ENCODE measurements around the gene TRPM4. TPM values are rescaled to one million over a fixed set of nuclear protein-coding genes. Genes with fewer than 3 reads are reported as not detected.

TRPM4 gene
- total and polyA plus RNA-seq, 2 of the 8 experiments (the other 6 are each of a cell fraction or from before 2014, with no cell fraction given) = 11.3 to 13.3 TPM

DNA sequence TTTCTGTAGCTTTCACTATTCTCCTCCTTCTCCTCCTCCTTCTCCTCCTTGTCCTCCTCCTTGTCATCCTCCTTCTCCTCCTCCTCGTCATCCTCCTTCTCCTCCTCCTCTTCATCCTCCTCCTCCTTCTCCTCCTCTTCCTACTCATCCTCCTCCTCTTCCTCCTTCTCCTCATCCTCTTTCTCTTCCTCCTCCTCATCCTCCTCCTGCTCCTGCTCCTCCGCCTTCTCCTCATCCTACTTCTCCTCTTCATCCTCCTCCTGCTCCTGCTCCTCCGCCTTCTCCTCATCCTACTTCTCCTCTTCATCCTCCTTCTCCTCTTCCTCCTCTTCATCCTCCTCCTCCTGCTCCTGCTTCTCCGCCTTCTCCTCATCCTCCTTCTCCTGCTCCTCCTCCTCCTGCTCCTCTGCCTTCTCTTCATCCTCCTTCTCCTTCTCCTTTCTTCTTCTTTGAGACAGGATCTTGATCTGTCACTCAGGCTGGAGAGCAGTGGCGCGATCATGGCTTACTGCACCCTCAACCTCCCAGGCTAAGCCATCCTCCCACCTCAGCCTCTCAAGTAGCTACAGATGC, 36.3 kb downstream of the TRPM4 start (continued):
- TF ChIP-seq, protein P1, sequence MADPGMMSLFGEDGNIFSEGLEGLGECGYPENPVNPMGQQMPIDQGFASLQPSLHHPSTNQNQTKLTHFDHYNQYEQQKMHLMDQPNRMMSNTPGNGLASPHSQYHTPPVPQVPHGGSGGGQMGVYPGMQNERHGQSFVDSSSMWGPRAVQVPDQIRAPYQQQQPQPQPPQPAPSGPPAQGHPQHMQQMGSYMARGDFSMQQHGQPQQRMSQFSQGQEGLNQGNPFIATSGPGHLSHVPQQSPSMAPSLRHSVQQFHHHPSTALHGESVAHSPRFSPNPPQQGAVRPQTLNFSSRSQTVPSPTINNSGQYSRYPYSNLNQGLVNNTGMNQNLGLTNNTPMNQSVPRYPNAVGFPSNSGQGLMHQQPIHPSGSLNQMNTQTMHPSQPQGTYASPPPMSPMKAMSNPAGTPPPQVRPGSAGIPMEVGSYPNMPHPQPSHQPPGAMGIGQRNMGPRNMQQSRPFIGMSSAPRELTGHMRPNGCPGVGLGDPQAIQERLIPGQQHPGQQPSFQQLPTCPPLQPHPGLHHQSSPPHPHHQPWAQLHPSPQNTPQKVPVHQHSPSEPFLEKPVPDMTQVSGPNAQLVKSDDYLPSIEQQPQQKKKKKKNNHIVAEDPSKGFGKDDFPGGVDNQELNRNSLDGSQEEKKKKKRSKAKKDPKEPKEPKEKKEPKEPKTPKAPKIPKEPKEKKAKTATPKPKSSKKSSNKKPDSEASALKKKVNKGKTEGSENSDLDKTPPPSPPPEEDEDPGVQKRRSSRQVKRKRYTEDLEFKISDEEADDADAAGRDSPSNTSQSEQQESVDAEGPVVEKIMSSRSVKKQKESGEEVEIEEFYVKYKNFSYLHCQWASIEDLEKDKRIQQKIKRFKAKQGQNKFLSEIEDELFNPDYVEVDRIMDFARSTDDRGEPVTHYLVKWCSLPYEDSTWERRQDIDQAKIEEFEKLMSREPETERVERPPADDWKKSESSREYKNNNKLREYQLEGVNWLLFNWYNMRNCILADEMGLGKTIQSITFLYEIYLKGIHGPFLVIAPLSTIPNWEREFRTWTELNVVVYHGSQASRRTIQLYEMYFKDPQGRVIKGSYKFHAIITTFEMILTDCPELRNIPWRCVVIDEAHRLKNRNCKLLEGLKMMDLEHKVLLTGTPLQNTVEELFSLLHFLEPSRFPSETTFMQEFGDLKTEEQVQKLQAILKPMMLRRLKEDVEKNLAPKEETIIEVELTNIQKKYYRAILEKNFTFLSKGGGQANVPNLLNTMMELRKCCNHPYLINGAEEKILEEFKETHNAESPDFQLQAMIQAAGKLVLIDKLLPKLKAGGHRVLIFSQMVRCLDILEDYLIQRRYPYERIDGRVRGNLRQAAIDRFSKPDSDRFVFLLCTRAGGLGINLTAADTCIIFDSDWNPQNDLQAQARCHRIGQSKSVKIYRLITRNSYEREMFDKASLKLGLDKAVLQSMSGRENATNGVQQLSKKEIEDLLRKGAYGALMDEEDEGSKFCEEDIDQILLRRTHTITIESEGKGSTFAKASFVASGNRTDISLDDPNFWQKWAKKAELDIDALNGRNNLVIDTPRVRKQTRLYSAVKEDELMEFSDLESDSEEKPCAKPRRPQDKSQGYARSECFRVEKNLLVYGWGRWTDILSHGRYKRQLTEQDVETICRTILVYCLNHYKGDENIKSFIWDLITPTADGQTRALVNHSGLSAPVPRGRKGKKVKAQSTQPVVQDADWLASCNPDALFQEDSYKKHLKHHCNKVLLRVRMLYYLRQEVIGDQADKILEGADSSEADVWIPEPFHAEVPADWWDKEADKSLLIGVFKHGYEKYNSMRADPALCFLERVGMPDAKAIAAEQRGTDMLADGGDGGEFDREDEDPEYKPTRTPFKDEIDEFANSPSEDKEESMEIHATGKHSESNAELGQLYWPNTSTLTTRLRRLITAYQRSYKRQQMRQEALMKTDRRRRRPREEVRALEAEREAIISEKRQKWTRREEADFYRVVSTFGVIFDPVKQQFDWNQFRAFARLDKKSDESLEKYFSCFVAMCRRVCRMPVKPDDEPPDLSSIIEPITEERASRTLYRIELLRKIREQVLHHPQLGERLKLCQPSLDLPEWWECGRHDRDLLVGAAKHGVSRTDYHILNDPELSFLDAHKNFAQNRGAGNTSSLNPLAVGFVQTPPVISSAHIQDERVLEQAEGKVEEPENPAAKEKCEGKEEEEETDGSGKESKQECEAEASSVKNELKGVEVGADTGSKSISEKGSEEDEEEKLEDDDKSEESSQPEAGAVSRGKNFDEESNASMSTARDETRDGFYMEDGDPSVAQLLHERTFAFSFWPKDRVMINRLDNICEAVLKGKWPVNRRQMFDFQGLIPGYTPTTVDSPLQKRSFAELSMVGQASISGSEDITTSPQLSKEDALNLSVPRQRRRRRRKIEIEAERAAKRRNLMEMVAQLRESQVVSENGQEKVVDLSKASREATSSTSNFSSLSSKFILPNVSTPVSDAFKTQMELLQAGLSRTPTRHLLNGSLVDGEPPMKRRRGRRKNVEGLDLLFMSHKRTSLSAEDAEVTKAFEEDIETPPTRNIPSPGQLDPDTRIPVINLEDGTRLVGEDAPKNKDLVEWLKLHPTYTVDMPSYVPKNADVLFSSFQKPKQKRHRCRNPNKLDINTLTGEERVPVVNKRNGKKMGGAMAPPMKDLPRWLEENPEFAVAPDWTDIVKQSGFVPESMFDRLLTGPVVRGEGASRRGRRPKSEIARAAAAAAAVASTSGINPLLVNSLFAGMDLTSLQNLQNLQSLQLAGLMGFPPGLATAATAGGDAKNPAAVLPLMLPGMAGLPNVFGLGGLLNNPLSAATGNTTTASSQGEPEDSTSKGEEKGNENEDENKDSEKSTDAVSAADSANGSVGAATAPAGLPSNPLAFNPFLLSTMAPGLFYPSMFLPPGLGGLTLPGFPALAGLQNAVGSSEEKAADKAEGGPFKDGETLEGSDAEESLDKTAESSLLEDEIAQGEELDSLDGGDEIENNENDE (IDR thresholded peaks at IDR 0.05; ENCODE audit: insufficient replicate concordance, low read length) = no peak
- TF ChIP-seq RNF2 (IDR thresholded peaks at IDR 0.05; ENCODE audit: borderline replicate concordance, low read depth, low read length, missing control alignments, poor library complexity, severe bottlenecking) (no peak), PHF8 (conservative IDR thresholded peaks at IDR 0.05; ENCODE audit: low read depth, low read length) (no peak), MAFK (IDR thresholded peaks at IDR 0.05; ENCODE audit: low read depth, low read length) (no peak), SAP30 (IDR thresholded peaks at IDR 0.05; ENCODE audit: insufficient read depth, insufficient replicate concordance, low read length) (no peak), CBX5 (IDR thresholded peaks at IDR 0.05; ENCODE audit: low read depth, low read length) (no peak), CHD1 (IDR thresholded peaks at IDR 0.05; ENCODE audit: low read depth, low read length) (no peak), RXRA (IDR thresholded peaks at IDR 0.05; ENCODE audit: insufficient read depth, low read depth, low read length) (no peak), HDAC6 (IDR thresholded peaks at IDR 0.05; ENCODE audit: low read depth, low read length) (no peak), SIX5 (IDR thresholded peaks at IDR 0.05; ENCODE audit: low read depth, low read length) (no peak)
